ENCODE measurements around the gene ADARB1. TPM values are rescaled to one million over a fixed set of nuclear protein-coding genes. Genes with fewer than 3 reads are reported as not detected.
"Not testable (repeated sequence)": the region's sequence is repeated elsewhere in the genome, so short reads cannot be mapped to it uniquely, and the experiment has no call there.

ADARB1 gene
- total and polyA plus RNA-seq, 2 donors = 11.9 to 14.6 TPM

- peaks cover 13 to 16% of the 10 kb centered on the region in 2 donors for H3K4me1 ChIP-seq (ENCODE audit: control insufficient read depth in 2 of 2, insufficient read depth in 2 of 2, low read length in 2 of 2)
- H3K9me3 ChIP-seq (ENCODE audit: control insufficient read depth in 2 of 2, insufficient read depth in 1 of 2, low read length in 1 of 2) = no peaks in the 10 kb centered on the region
- H3K27ac ChIP-seq (ENCODE audit: low read depth in 1 of 2, low read length in 1 of 2) = no peak overlapping the region
- peaks cover 0 to 2% of the 10 kb centered on the region in 2 donors for H3K36me3 ChIP-seq (ENCODE audit: control insufficient read depth in 2 of 2, insufficient read depth in 2 of 2, low read length in 1 of 2)
- 98% methylated on average over 7 of the region's 7 CpGs for WGBS
- H3K27me3 ChIP-seq (ENCODE audit: control insufficient read depth in 2 of 2, insufficient read depth in 1 of 2, low read length in 1 of 2) = no peaks in the 10 kb centered on the region
- no peak for DNase-seq (ENCODE audit: low read depth in 6 of 9, low spot score in 9 of 9)
- H3K4me3 ChIP-seq (ENCODE audit: low read length in 2 of 2) = no peak overlapping the region
Observed at GRCh38 chr21:45126983-45127382, 52.6 kb downstream of the ADARB1 start.

- no peak overlapping the region for H3K4me3 ChIP-seq (ENCODE audit: low read length in 2 of 2)
Observed at GRCh38 chr21:45127937-45128336, 53.6 kb downstream of the ADARB1 start.

GRCh38 chr21:45128613-45129188 is 54.3 kb downstream of the ADARB1 start:
- 74% methylated on average over 9 of the region's 9 CpGs for WGBS
- H3K27ac ChIP-seq (ENCODE audit: low read depth in 1 of 2, low read length in 1 of 2) = no peak overlapping the region

More at GRCh38 chr21:45127937-45128336, 53.6 kb downstream of the ADARB1 start:
- WGBS = 97% methylated on average over 13 of the region's 13 CpGs
- Histone ChIP-seq H3K27ac (ENCODE audit: low read depth in 1 of 2, low read length in 1 of 2) (no peak overlapping the region), H3K27me3 (ENCODE audit: control insufficient read depth in 2 of 2, insufficient read depth in 1 of 2, low read length in 1 of 2) (no peaks in the 10 kb centered on the region), H3K4me1 (ENCODE audit: control insufficient read depth in 2 of 2, insufficient read depth in 2 of 2, low read length in 2 of 2) (peaks cover 11 to 12% of the 10 kb centered on the region in 2 donors), H3K36me3 (ENCODE audit: control insufficient read depth in 2 of 2, insufficient read depth in 2 of 2, low read length in 1 of 2) (peaks cover 0 to 2% of the 10 kb centered on the region in 2 donors), H3K9me3 (ENCODE audit: control insufficient read depth in 2 of 2, insufficient read depth in 1 of 2, low read length in 1 of 2) (no peaks in the 10 kb centered on the region)
- DNase-seq (ENCODE audit: low read depth in 6 of 9, low spot score in 9 of 9) = no peak

GRCh38 chr21:45129189-45129923 is 55.0 kb downstream of the ADARB1 start:
- no peak for DNase-seq (ENCODE audit: low read depth in 6 of 9, low spot score in 9 of 9)
- no peak overlapping the region for H3K27ac ChIP-seq (ENCODE audit: low read depth in 1 of 2, low read length in 1 of 2)
- H3K36me3 ChIP-seq (ENCODE audit: control insufficient read depth in 2 of 2, insufficient read depth in 2 of 2, low read length in 1 of 2) = peaks cover 0 to 2% of the 10 kb centered on the region in 2 donors
- H3K27me3 ChIP-seq (ENCODE audit: control insufficient read depth in 2 of 2, insufficient read depth in 1 of 2, low read length in 1 of 2) = no peaks in the 10 kb centered on the region
- H3K4me3 ChIP-seq (ENCODE audit: low read length in 2 of 2) = no peak overlapping the region
- H3K4me1 ChIP-seq (ENCODE audit: control insufficient read depth in 2 of 2, insufficient read depth in 2 of 2, low read length in 2 of 2) = peaks cover under 1 to 6% of the 10 kb centered on the region in 2 donors
- no peaks in the 10 kb centered on the region for H3K9me3 ChIP-seq (ENCODE audit: control insufficient read depth in 2 of 2, insufficient read depth in 1 of 2, low read length in 1 of 2)
- WGBS = 90% methylated on average over 19 of the region's 19 CpGs

More at GRCh38 chr21:45128613-45129188, 54.3 kb downstream of the ADARB1 start:
- H3K4me1 ChIP-seq (ENCODE audit: control insufficient read depth in 2 of 2, insufficient read depth in 2 of 2, low read length in 2 of 2) = peaks cover 4 to 6% of the 10 kb centered on the region in 2 donors
- no peak overlapping the region for H3K4me3 ChIP-seq (ENCODE audit: low read length in 2 of 2)
- peaks cover 0 to 2% of the 10 kb centered on the region in 2 donors for H3K36me3 ChIP-seq (ENCODE audit: control insufficient read depth in 2 of 2, insufficient read depth in 2 of 2, low read length in 1 of 2)
- H3K9me3 ChIP-seq (ENCODE audit: control insufficient read depth in 2 of 2, insufficient read depth in 1 of 2, low read length in 1 of 2) = no peaks in the 10 kb centered on the region
- no peaks in the 10 kb centered on the region for H3K27me3 ChIP-seq (ENCODE audit: control insufficient read depth in 2 of 2, insufficient read depth in 1 of 2, low read length in 1 of 2)
- peak in 4 of 9 donors; percentile 54 to 77 (median 66) for DNase-seq (ENCODE audit: low read depth in 6 of 9, low spot score in 9 of 9)

GRCh38 chr21:45130324-45130774 is 56.0 kb downstream of the ADARB1 start:
- Histone ChIP-seq H3K27me3 (ENCODE audit: control insufficient read depth in 2 of 2, insufficient read depth in 1 of 2, low read length in 1 of 2) (no peaks in the 10 kb centered on the region), H3K4me3 (ENCODE audit: low read length in 2 of 2) (no peak overlapping the region), H3K4me1 (ENCODE audit: control insufficient read depth in 2 of 2, insufficient read depth in 2 of 2, low read length in 2 of 2) (peaks cover 0 to 6% of the 10 kb centered on the region in 2 donors), H3K36me3 (ENCODE audit: control insufficient read depth in 2 of 2, insufficient read depth in 2 of 2, low read length in 1 of 2) (peaks cover 0 to 2% of the 10 kb centered on the region in 2 donors), H3K27ac (ENCODE audit: low read depth in 1 of 2, low read length in 1 of 2) (peak overlapping the region; percentile 17 to 72), H3K9me3 (ENCODE audit: control insufficient read depth in 2 of 2, insufficient read depth in 1 of 2, low read length in 1 of 2) (no peaks in the 10 kb centered on the region)
- WGBS = 29% methylated on average over 10 of the region's 10 CpGs
- DNase-seq (ENCODE audit: low read depth in 6 of 9, low spot score in 9 of 9) = no peak

- peaks cover 0 to 2% of the 10 kb centered on the region in 2 donors for H3K36me3 ChIP-seq (ENCODE audit: control insufficient read depth in 2 of 2, insufficient read depth in 2 of 2, low read length in 1 of 2)
- H3K27me3 ChIP-seq (ENCODE audit: control insufficient read depth in 2 of 2, insufficient read depth in 1 of 2, low read length in 1 of 2) = no peaks in the 10 kb centered on the region
- 96% methylated on average over 17 of the region's 17 CpGs for WGBS
- no peaks in the 10 kb centered on the region for H3K9me3 ChIP-seq (ENCODE audit: control insufficient read depth in 2 of 2, insufficient read depth in 1 of 2, low read length in 1 of 2)
- no peak overlapping the region for H3K27ac ChIP-seq (ENCODE audit: low read depth in 1 of 2, low read length in 1 of 2)
- DNase-seq (ENCODE audit: low read depth in 6 of 9, low spot score in 9 of 9) = no peak
- no peak overlapping the region for H3K4me3 ChIP-seq (ENCODE audit: low read length in 2 of 2)
- peaks cover 0 to 6% of the 10 kb centered on the region in 2 donors for H3K4me1 ChIP-seq (ENCODE audit: control insufficient read depth in 2 of 2, insufficient read depth in 2 of 2, low read length in 2 of 2)
Observed at GRCh38 chr21:45131537-45131999, 57.2 kb downstream of the ADARB1 start.

GRCh38 chr21:45132841-45133573 is 58.6 kb downstream of the ADARB1 start:
- Histone ChIP-seq H3K9me3 (ENCODE audit: control insufficient read depth in 2 of 2, insufficient read depth in 1 of 2, low read length in 1 of 2) (no peaks in the 10 kb centered on the region), H3K4me3 (ENCODE audit: low read length in 2 of 2) (no peak overlapping the region), H3K27ac (ENCODE audit: low read depth in 1 of 2, low read length in 1 of 2) (no peak overlapping the region), H3K27me3 (ENCODE audit: control insufficient read depth in 2 of 2, insufficient read depth in 1 of 2, low read length in 1 of 2) (no peaks in the 10 kb centered on the region), H3K36me3 (ENCODE audit: control insufficient read depth in 2 of 2, insufficient read depth in 2 of 2, low read length in 1 of 2) (no peaks in the 10 kb centered on the region), H3K4me1 (ENCODE audit: control insufficient read depth in 2 of 2, insufficient read depth in 2 of 2, low read length in 2 of 2) (peaks cover 0 to 6% of the 10 kb centered on the region in 2 donors)
- no peak for DNase-seq (ENCODE audit: low read depth in 6 of 9, low spot score in 9 of 9)
- WGBS = 31% methylated on average over 13 of the region's 13 CpGs

- WGBS = 97% methylated on average over 60 of the region's 60 CpGs
- not testable (repeated sequence) for DNase-seq (ENCODE audit: low read depth in 6 of 9, low spot score in 9 of 9); H3K27me3 ChIP-seq (ENCODE audit: control insufficient read depth in 2 of 2, insufficient read depth in 1 of 2, low read length in 1 of 2); H3K4me3 ChIP-seq (ENCODE audit: low read length in 2 of 2); H3K36me3 ChIP-seq (ENCODE audit: control insufficient read depth in 2 of 2, insufficient read depth in 2 of 2, low read length in 1 of 2); H3K4me1 ChIP-seq (ENCODE audit: control insufficient read depth in 2 of 2, insufficient read depth in 2 of 2, low read length in 2 of 2); H3K9me3 ChIP-seq (ENCODE audit: control insufficient read depth in 2 of 2, insufficient read depth in 1 of 2, low read length in 1 of 2); H3K27ac ChIP-seq (ENCODE audit: low read depth in 1 of 2, low read length in 1 of 2)
Observed at GRCh38 chr21:45133574-45134278, 59.3 kb downstream of the ADARB1 start.

Data from thymus (tissue), 11 donors.